Stimulated activated CD4-positive, alpha-beta T cell treated with anti-CD3 and anti-CD28 coated beads, Interleukin-1b, Interleukin-23, amount 100 ng/mL, for 4 hours (primary cell): ENCODE results near the gene PLXDC1.
"Not testable (repeated sequence)": the region's sequence is repeated elsewhere in the genome, so short reads cannot be mapped to it uniquely, and the experiment has no call there.

Experiments
- DNase-seq, 2 donors: peaks; one replicate each; pipeline ENCODE4 v3.0.0-alpha.2; 2020; ENCODE audit warnings: low read depth in 2 of 2

PLXDC1 gene

GRCh38 chr17:39155654-39156053, 4.2 kb upstream of the PLXDC1 start:
- no peak for DNase-seq

DNA sequence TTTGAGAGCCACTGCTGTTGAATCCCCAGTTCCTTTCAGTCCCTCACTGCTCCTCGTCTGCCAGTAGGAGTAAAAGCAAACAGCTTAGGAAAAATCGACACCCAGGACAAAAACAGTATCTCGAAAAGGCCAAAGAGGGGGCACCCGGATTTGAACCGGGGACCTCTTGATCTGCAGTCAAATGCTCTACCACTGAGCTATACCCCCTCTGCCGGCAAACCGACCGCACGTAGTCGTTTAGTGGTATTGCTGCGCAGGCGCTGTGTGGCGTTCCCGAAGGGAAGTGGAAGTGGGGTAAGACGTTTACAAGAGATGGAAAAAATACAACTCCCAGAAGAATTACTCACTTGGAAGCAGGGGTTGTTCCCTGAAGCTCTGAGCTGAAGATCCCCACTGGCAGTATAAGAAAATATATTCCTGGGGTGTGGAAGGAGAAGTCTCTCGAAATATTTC, 2.2 kb upstream of the PLXDC1 start:
- DNase-seq: peak; percentile 91 to 97

DNA sequence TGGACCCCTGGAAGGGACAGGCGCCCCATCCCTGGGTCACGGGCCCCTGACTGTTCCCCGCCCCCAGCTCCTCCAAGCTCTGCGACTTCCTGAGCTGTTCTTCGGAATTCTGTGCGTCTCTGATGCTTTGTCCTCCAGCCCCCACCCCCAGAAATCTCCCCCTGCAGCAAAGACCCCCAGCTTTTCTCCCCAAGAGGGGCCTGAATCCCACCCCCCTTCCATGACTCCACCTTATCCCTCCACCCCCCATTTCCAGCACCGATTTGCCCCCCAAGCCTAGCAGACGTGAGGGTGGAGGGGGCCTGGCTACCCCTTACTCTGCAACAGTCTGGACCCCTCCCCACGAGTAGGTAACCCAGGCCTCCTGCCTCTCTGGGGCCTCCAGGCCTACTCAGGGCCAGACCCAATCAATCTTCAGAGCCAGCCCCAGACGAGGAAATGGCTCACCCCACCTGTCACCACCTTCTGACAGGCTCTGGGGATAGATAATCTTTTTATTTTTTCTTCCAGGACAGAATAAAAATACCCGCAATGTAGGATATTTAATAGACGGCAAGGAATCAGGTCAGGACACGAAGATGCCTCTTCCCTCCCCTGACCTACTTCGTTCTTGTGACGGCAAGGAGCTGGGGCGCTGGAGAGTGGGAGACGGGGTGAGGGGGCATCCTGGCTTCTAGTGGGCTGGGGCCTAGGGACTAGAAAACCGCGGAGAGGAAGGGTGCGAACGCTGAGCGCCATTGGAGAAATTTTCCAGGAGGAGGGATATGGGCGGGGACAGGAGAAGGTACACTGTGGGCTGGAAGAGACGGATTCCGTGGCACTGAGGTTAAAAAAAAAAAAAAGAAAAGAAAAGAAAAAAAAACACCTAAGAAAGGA, 744 bp upstream of the PLXDC1 start:
- DNase-seq: no peak

- DNase-seq: no peak
These were observed 665 bp downstream of the PLXDC1 start for GRCh38 chr17:39150795-39151149.

GRCh38 chr17:39150104-39150634, 1.3 kb downstream of the PLXDC1 start:
- no peak for DNase-seq

DNA sequence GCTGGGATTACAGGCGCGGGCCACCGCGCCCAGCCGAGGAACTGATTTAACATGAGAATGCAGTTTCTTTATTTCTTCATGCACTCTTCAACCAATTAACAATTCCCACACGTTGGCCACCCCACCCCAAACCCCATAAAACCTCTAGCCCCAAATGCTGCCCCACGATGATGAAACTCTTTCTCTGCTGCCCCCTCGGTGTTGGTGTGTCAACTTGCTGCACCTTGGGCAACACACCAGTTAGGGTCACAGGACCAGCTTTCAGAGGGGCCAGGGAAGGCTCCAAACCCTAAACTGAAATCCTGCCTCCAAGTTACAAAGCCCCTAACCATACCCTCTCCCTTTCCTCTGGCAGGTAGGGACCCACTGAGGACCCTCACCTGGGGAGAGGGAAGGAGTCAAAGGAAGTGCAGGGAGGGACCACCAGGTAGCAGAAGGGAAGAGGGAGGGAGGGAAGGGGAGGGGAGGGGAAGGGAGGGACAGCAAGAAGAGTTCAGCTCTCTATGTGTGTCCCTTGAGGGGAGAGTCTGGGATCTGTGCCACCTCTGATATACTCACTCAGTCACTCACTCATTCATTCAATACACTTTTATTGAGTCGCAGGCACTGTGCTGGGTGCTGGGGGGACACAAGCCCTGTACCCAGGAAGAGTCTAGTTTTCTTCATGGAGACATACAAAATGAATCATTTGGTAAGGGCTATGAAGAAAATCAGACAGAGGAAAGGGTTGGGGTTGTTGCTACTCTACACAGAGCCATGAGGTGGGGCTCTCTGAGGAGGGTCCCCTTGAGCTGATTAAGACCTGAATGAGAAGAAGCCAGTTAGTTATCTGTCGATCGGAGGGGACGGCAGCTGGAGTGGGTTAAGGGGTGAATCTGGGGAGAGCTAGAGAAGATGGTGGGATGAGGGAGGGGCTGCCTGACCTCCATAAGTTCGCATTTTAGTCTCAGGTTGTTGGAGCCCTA, 3.9 kb downstream of the PLXDC1 start:
- DNase-seq: no peak

- no peak for DNase-seq
These were observed 5.2 kb downstream of the PLXDC1 start for GRCh38 chr17:39146273-39146672.

DNA sequence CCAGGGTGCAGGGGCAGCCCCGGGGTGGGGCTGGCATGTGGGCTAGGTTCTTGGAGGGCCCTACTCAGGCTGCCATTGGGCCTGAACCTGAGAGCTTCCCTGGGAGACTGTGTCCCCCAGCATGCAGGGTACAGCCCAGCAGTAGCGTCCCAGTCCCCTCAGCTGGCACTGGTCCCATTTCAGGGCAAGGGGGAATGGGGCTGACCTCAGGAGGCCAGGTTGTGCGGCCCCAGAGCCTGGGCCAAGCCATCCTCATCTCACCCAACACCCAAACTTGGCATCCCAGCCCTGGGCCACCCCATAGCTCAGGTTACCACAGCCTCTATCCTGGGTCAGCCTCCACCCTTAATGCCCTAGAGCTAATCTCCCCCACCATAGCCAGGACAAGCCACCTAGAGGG, 6.3 kb downstream of the PLXDC1 start:
- DNase-seq: no peak

GRCh38 chr17:39144416-39144840, 7.0 kb downstream of the PLXDC1 start:
- DNase-seq: no peak

- no peak for DNase-seq
These were observed 7.8 kb downstream of the PLXDC1 start for GRCh38 chr17:39143552-39144093.

- DNase-seq: no peak
These were observed 9.3 kb downstream of the PLXDC1 start for GRCh38 chr17:39141915-39142664.

DNA sequence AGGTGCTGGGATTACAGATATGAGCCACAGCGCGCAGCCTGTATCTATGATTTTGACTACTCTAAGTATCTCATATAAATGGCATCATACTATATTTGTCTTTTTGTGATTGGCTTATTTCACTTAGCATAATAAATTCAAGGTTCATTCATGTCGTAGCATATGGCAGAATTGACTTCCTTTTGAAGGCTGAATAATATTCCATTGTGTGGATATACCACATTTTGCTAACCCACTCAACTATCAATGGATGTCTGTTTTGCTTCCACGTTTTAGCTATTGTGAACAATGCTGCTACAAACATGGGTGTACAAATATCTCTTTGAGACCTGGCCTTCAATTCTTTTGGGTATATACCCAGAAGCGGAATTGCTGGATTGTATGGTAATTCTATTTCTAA, 10.1 kb downstream of the PLXDC1 start:
- DNase-seq: no peak

DNA sequence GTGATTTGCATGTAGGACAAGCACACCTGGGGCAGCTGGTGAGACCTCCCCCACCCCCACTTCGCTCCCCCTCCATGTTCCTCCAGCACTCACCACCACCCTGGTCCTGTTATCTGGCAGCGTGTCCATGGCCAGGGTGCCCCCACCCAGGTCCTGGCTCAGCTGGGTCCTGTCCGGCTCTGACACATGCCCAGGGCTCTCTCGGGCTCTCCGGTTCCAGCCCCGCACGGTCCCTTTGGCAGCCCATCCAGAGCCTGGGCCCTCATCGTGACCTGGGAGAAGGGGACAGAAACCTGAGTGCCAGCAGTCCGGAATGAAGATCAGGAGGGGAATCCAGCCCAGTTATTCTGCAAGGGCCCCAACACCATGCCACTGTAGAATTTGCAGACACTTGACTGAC, 11.9 kb downstream of the PLXDC1 start:
- DNase-seq: no peak

- DNase-seq: no peak
These were observed 12.3 kb downstream of the PLXDC1 start for GRCh38 chr17:39139161-39139511.

- DNase-seq: no peak
These were observed 12.8 kb downstream of the PLXDC1 start for GRCh38 chr17:39138431-39139160.

DNA sequence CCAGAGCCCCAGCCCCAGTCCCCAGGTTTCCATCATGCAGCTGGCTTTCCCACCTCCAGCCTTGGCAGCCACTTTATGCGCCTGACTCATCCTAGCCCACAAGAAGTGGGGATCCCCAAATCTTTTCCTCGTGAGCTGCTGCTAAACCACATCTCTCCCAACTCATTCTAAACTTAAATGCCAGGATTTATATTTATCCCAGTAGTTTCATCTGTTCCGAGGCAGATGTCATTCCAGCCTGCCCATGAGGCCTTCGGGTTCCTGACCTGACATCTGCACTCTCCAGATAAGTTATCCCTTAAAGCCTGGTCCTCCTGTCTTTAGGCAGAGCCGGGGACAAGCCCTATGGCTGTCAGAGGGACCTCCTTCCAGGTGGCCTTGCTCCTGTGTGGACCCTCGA, 16.6 kb downstream of the PLXDC1 start:
- no peak for DNase-seq

DNA sequence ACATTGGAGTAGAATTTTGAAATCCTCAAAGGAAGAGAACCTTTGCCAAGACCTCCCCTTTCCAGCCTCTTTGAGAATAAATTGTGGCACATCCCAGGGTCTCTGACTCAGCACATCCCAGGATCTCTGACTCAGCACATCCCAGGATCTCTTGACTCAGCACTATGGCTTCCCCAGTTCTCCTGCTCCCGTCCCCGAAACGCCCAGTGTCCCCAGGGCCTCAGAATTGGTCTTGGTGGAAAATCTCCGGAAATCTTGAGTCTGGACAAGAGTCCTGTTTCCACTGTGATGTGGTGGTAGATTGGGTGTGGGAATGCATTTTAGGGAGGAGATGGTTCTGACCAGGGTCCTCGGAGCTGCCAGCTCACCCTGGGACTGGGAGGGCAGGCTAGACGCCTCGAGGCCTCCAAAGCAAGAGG, 19.2 kb downstream of the PLXDC1 start:
- DNase-seq: no peak

- DNase-seq: no peak
These were observed 19.8 kb downstream of the PLXDC1 start for GRCh38 chr17:39131616-39132015.

- no peak for DNase-seq
These were observed 21.2 kb downstream of the PLXDC1 start for GRCh38 chr17:39130205-39130604.

DNA sequence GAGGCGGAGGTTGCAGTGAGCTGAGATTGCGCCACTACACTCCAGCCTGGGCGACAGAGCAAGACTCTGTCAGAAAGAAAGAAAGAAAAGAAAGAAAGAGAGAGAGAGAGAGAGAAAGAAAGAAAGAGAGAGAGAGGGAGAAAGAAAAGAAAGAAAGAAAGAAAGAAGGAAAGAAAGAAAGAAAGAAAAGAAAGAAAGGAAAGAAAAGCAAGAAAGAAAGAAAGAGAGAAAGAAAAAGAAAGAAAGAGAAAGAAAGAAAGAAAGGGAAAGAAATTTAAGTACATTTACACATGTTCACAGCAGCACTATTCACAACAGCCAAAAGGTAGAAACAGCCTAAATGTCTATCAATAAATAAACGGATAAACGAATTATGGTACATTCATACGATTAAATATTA, 21.9 kb downstream of the PLXDC1 start:
- not testable (repeated sequence) for DNase-seq

- no peak for DNase-seq
These were observed 25.0 kb downstream of the PLXDC1 start for GRCh38 chr17:39126436-39126835.
